H9 (cell line): ENCODE data around the gene PGAP6. TPM values are rescaled to one million over a fixed set of nuclear protein-coding genes. Genes with fewer than 3 reads are reported as not detected.

Experiments
- DNase-seq: peaks from one replicate; pipeline ENCODE4 v3.0.0-alpha.2; 2017
- H2AFZ ChIP-seq: one replicate; pipeline ENCODE4 v1.6.1; 2013; ENCODE audit warnings: mild to moderate bottlenecking, low read length, control low read depth, moderate library complexity
- H2AK5ac ChIP-seq: 2 replicates; pipeline ENCODE4 v1.6.1; 2013; ENCODE audit warnings: low read length, control low read depth, mixed read lengths; ENCODE audit not compliant: insufficient read length
- H2BK120ac ChIP-seq: one replicate; pipeline ENCODE4 v1.6.1; 2013; ENCODE audit warnings: low read depth, mild to moderate bottlenecking, low read length, control low read depth, inconsistent platforms; ENCODE audit not compliant: poor library complexity, severe bottlenecking
- H2BK12ac ChIP-seq: 2 replicates; pipeline ENCODE4 v1.6.1; 2013; ENCODE audit warnings: low read length, control low read depth, mixed read lengths, low read depth; ENCODE audit not compliant: insufficient read length
- H2BK15ac ChIP-seq: 2 replicates; pipeline ENCODE4 v1.6.1; 2013; ENCODE audit warnings: low read depth, low read length, control low read depth
- H2BK20ac ChIP-seq: one replicate; pipeline ENCODE4 v1.6.1; 2013; ENCODE audit warnings: low read depth, mild to moderate bottlenecking, low read length, control low read depth, inconsistent platforms; ENCODE audit not compliant: poor library complexity, severe bottlenecking
- H2BK5ac ChIP-seq: 2 replicates; pipeline ENCODE4 v1.6.1; 2013; ENCODE audit warnings: low read length, control low read depth, mixed read lengths; ENCODE audit not compliant: insufficient read length
- H3K14ac ChIP-seq: 2 replicates; pipeline ENCODE4 v1.6.1; 2013; ENCODE audit warnings: low read length, control low read depth; ENCODE audit not compliant: insufficient read depth
- H3K18ac ChIP-seq: 2 replicates; pipeline ENCODE4 v1.6.1; 2013; ENCODE audit warnings: low read depth, mild to moderate bottlenecking, mixed read lengths, low read length, control low read depth; ENCODE audit not compliant: insufficient read length
- H3K23ac ChIP-seq: 2 replicates; pipeline ENCODE4 v1.6.1; 2013; ENCODE audit warnings: low read length, control low read depth, mixed read lengths, low read depth; ENCODE audit not compliant: insufficient read length
- H3K23me2 ChIP-seq: 2 replicates; pipeline ENCODE4 v1.6.1; 2013; ENCODE audit warnings: low read depth, mild to moderate bottlenecking, mixed read lengths, low read length, control low read depth; ENCODE audit not compliant: insufficient read length, poor library complexity, severe bottlenecking
- H3K27ac ChIP-seq: 2 replicates; pipeline ENCODE4 v1.5.1; 2013; ENCODE audit warnings: low read length, control low read depth, mixed read lengths, low read depth; ENCODE audit not compliant: insufficient read length
- H3K27me3 ChIP-seq: 2 replicates; pipeline ENCODE4 v1.6.1; 2013; ENCODE audit warnings: low read length, control low read depth, inconsistent platforms; ENCODE audit not compliant: insufficient read depth
- H3K4ac ChIP-seq: 2 replicates; pipeline ENCODE4 v1.6.1; 2013; ENCODE audit warnings: low read depth, mild to moderate bottlenecking, control low read depth, inconsistent platforms, low read length, moderate library complexity
- H3K4me1 ChIP-seq: 2 replicates; pipeline ENCODE4 v1.6.1; 2013; ENCODE audit warnings: low read length, control low read depth, inconsistent platforms; ENCODE audit not compliant: insufficient read depth
- H3K4me2 ChIP-seq: 2 replicates; pipeline ENCODE4 v1.6.1; 2013; ENCODE audit warnings: low read length, control low read depth, mixed read lengths; ENCODE audit not compliant: insufficient read length, insufficient read depth
- H3K56ac ChIP-seq: 2 replicates; pipeline ENCODE4 v1.6.1; 2013; ENCODE audit warnings: low read depth, mild to moderate bottlenecking, mixed read lengths, low read length, control low read depth; ENCODE audit not compliant: insufficient read length
- H3K79me1 ChIP-seq: 2 replicates; pipeline ENCODE4 v1.6.1; 2013; ENCODE audit warnings: low read depth, mild to moderate bottlenecking, moderate library complexity, low read length, control low read depth, inconsistent platforms; ENCODE audit not compliant: insufficient read depth, poor library complexity, severe bottlenecking
- H3K79me2 ChIP-seq: 2 replicates; pipeline ENCODE4 v1.6.1; 2013; ENCODE audit warnings: low read length, control low read depth, inconsistent platforms; ENCODE audit not compliant: insufficient read depth
- H3K9ac ChIP-seq: 2 replicates; pipeline ENCODE4 v1.6.1; 2013; ENCODE audit warnings: low read length, control low read depth, mixed read lengths; ENCODE audit not compliant: insufficient read length; ENCODE audit errors: extremely low read depth
- H3K9me3 ChIP-seq: one replicate; pipeline ENCODE4 v1.6.1; 2013; ENCODE audit warnings: low read depth, low read length, inconsistent platforms; ENCODE audit not compliant: control insufficient read depth
- H3T11ph ChIP-seq: one replicate; pipeline ENCODE4 v1.6.1; 2013; ENCODE audit warnings: mild to moderate bottlenecking, low read length, control low read depth, inconsistent platforms
- H4K20me1 ChIP-seq: one replicate; pipeline ENCODE4 v1.6.1; 2013; ENCODE audit not compliant: control insufficient read depth, insufficient read length, insufficient read depth
- H4K5ac ChIP-seq: 2 replicates; pipeline ENCODE4 v1.6.1; 2013; ENCODE audit warnings: low read depth, mild to moderate bottlenecking, mixed read lengths, low read length, control low read depth; ENCODE audit not compliant: insufficient read length
- H4K8ac ChIP-seq: replicated peaks from 2 replicates; pipeline ENCODE4 v1.6.1; 2013; ENCODE audit warnings: low read length, control low read depth, mixed read lengths, low read depth; ENCODE audit not compliant: insufficient read length
- H4K91ac ChIP-seq: 2 replicates; pipeline ENCODE4 v1.6.1; 2013; ENCODE audit warnings: low read depth, mild to moderate bottlenecking, moderate library complexity, mixed read lengths, low read length, control low read depth; ENCODE audit not compliant: insufficient read length
- H3K27ac Mint-ChIP-seq, 3 experiments: 2 replicates in 2 of 3; 3 replicates in 1 of 3; pipeline ENCODE4 v1.8.0; 2020 to 2021; ENCODE audit warnings: mixed read lengths in 3 of 3, mild to moderate bottlenecking in 1 of 3, moderate library complexity in 1 of 3
- H3K27me3 Mint-ChIP-seq: 2 replicates; pipeline ENCODE4 v1.8.0; 2021; ENCODE audit warnings: low read depth, mild to moderate bottlenecking, moderate library complexity, mixed read lengths
- H3K36me3 Mint-ChIP-seq, 3 experiments: 2 replicates in 2 of 3; 3 replicates in 1 of 3; pipeline ENCODE4 v1.8.0; 2020 to 2021; ENCODE audit warnings: low read depth in 3 of 3, mixed read lengths in 3 of 3; ENCODE audit not compliant: insufficient read depth in 1 of 3
- H3K4me1 Mint-ChIP-seq, 2 experiments: 2 replicates each; pipeline ENCODE4 v1.8.0; 2020; ENCODE audit warnings: mixed read lengths in 2 of 2
- H3K4me3 Mint-ChIP-seq, 2 experiments: 2 replicates in 1 of 2; 3 replicates in 1 of 2; pipeline ENCODE4 v1.8.0; 2020 to 2021; ENCODE audit warnings: mild to moderate bottlenecking in 2 of 2, mixed read lengths in 2 of 2, moderate library complexity in 1 of 2
- H3K9me3 Mint-ChIP-seq, 2 experiments: 2 replicates in 1 of 2; 3 replicates in 1 of 2; pipeline ENCODE4 v1.8.0; 2020; ENCODE audit warnings: mild to moderate bottlenecking in 2 of 2, mixed read lengths in 2 of 2, moderate library complexity in 1 of 2
- WGBS: extraction: QIAGEN DNeasy Blood & Tissue Kit; methylation state at CpG from one replicate; pipeline ENCODE4 v1.1.7; 2013; ENCODE audit warnings: missing lambda C conversion rate, low lambda C conversion rate, mixed read lengths; ENCODE audit not compliant: insufficient read length; ENCODE audit errors: extremely low coverage; 5-methylcytosine and 5-hydroxymethylcytosine counted together
- total RNA-seq: library from RNA; stranded (reverse); gene quantifications from 2 replicates; pipeline ENCODE4 v1.2.1, GENCODE V29; 2021
- TF ChIP-seq, protein P1 (sequence below): fragments of 200-600 bp; sonication (generic); conservative IDR thresholded peaks from 3 replicates; pipeline ENCODE4 v1.8.0; 2021; ENCODE audit warnings: antibody characterized with exemption, mild to moderate bottlenecking

PGAP6 gene
- total RNA-seq, 1 experiment from 2014 or later, result 111 TPM

DNA sequence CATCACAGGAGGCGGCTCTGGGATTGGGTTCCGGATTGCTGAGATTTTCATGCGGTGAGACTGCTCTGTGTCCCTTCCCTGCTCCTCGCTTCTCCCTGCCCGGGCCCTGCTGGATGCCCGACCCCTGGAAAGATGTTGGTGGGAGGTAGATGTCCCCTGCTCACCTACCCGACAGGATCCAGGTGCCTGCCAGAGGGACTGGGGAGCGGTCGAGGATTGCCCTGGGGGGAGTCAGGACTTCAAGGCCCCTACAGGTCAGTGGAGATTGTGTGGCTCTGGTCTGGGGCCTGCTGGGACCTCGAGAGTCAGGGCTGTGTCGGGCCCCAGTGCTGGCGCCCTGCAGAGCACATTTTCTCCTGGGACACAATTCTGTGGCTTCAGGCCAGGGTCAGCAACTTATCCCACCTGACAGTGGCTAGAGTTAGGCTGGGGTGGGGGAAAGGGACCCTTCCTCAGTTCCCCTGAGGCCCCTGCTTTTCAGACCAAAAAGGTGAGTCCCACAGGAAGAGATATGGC lies 23.3 kb upstream of the PGAP6 start:
- H3K9me3 ChIP-seq, result no peaks in the 10 kb centered on the region
- no peak overlapping the region for H3K23ac ChIP-seq
- H2BK20ac ChIP-seq, result no peak overlapping the region
- peaks cover 7% of the 10 kb centered on the region in 2 experiments for H3K4me1 Mint-ChIP-seq
- WGBS, result no CpG with 5 or more reads among the region's 12 CpGs
- H3K14ac ChIP-seq, result no peak overlapping the region
- no peak overlapping the region for H3K4me2 ChIP-seq
- no peak overlapping the region for H2AFZ ChIP-seq
- H2BK120ac ChIP-seq, result no peak overlapping the region
- no peak overlapping the region for H3K18ac ChIP-seq
- H4K8ac ChIP-seq, result no peak overlapping the region
- no peak overlapping the region for H3T11ph ChIP-seq
- no peak for DNase-seq
- H3K9ac ChIP-seq, result no peak overlapping the region
- no peaks in the 10 kb centered on the region for H3K23me2 ChIP-seq
- H3K79me1 ChIP-seq, result no peaks in the 10 kb centered on the region
- H3K27ac Mint-ChIP-seq, result no peak overlapping the region
- peaks cover 6 to 16% (median 15%) of the 10 kb centered on the region in 3 experiments; a peak in 6 of 7 replicates for H3K36me3 Mint-ChIP-seq
- peak overlapping the region; percentile 10; the same call in 1 of the 2 replicates for H2BK15ac ChIP-seq
- H3K79me2 ChIP-seq, result no peaks in the 10 kb centered on the region
- no peak overlapping the region for H4K91ac ChIP-seq
- H2AK5ac ChIP-seq, result no peak overlapping the region
- TF ChIP-seq, protein P1, sequence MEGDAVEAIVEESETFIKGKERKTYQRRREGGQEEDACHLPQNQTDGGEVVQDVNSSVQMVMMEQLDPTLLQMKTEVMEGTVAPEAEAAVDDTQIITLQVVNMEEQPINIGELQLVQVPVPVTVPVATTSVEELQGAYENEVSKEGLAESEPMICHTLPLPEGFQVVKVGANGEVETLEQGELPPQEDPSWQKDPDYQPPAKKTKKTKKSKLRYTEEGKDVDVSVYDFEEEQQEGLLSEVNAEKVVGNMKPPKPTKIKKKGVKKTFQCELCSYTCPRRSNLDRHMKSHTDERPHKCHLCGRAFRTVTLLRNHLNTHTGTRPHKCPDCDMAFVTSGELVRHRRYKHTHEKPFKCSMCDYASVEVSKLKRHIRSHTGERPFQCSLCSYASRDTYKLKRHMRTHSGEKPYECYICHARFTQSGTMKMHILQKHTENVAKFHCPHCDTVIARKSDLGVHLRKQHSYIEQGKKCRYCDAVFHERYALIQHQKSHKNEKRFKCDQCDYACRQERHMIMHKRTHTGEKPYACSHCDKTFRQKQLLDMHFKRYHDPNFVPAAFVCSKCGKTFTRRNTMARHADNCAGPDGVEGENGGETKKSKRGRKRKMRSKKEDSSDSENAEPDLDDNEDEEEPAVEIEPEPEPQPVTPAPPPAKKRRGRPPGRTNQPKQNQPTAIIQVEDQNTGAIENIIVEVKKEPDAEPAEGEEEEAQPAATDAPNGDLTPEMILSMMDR, result no peak
- no peaks in the 10 kb centered on the region for H4K20me1 ChIP-seq
- H3K4ac ChIP-seq, result no peak overlapping the region
- no peak overlapping the region for H3K56ac ChIP-seq
- no peaks in the 10 kb centered on the region; a peak in 1 of 5 replicates for H3K9me3 Mint-ChIP-seq
- H3K27me3 Mint-ChIP-seq, result no peaks in the 10 kb centered on the region
- no peak overlapping the region for H4K5ac ChIP-seq
- no peak overlapping the region for H3K27ac ChIP-seq
- H2BK12ac ChIP-seq, result no peak overlapping the region
- H3K4me1 ChIP-seq, result no peaks in the 10 kb centered on the region
- H3K27me3 ChIP-seq, result no peaks in the 10 kb centered on the region
- H2BK5ac ChIP-seq, result no peak overlapping the region
- no peak overlapping the region; a peak in 1 of 5 replicates for H3K4me3 Mint-ChIP-seq
